Chondrocyte (in vitro differentiated cells): Measurements from ENCODE around the gene APLF. TPM values are rescaled to one million over a fixed set of nuclear protein-coding genes. Genes with fewer than 3 reads are reported as not detected.

Experiments
- DNase-seq: peaks from one replicate; pipeline ENCODE4 v3.0.0; 2021; ENCODE audit warnings: mixed read lengths, low spot score
- H3K27ac Mint-ChIP-seq: one replicate; pipeline ENCODE4 v1.8.0; 2021; ENCODE audit warnings: mild to moderate bottlenecking, moderate library complexity, mixed read lengths; ENCODE audit not compliant: unreplicated experiment
- H3K27me3 Mint-ChIP-seq: 2 replicates; pipeline ENCODE4 v1.8.0; 2021; ENCODE audit warnings: low read depth, mixed read lengths
- H3K36me3 Mint-ChIP-seq: 2 replicates; pipeline ENCODE4 v1.8.0; 2021; ENCODE audit warnings: low read depth, mixed read lengths
- H3K4me1 Mint-ChIP-seq: 2 replicates; pipeline ENCODE4 v1.8.0; 2021; ENCODE audit warnings: low read depth, mild to moderate bottlenecking, mixed read lengths
- H3K4me3 Mint-ChIP-seq: one replicate; pipeline ENCODE4 v1.8.0; 2021; ENCODE audit warnings: mild to moderate bottlenecking, moderate library complexity, mixed read lengths; ENCODE audit not compliant: unreplicated experiment
- H3K9me3 Mint-ChIP-seq: 2 replicates; pipeline ENCODE4 v1.8.0; 2021; ENCODE audit warnings: low read depth, mixed read lengths
- CTCF ChIP-seq: fragments of 200-600 bp; sonication (generic); IDR thresholded peaks from 2 replicates; pipeline ENCODE4 v1.5.0; 2021; ENCODE audit warnings: antibody characterized with exemption, mild to moderate bottlenecking, moderate library complexity
- total RNA-seq: library from RNA; stranded (reverse); gene quantifications from 3 replicates; pipeline ENCODE4 v1.2.1, GENCODE V29; 2021

The APLF gene
- total RNA-seq, 1 donor from 2014 or later = 3.9 TPM

- no peak overlapping the region for H3K27ac Mint-ChIP-seq
Observed at GRCh38 chr2:68562934-68563333, 95.5 kb downstream of the APLF start.

GRCh38 chr2:68564426-68564825 is 97.0 kb downstream of the APLF start:
- no peaks in the 10 kb centered on the region for H3K9me3 Mint-ChIP-seq
- no peaks in the 10 kb centered on the region for H3K27me3 Mint-ChIP-seq
- TF ChIP-seq CTCF = no peak
- H3K4me1 Mint-ChIP-seq = peaks cover 5% of the 10 kb centered on the region
- no peak overlapping the region for H3K4me3 Mint-ChIP-seq
- H3K27ac Mint-ChIP-seq = no peak overlapping the region
- DNase-seq = no peak
- no peaks in the 10 kb centered on the region for H3K36me3 Mint-ChIP-seq

More at GRCh38 chr2:68562934-68563333, 95.5 kb downstream of the APLF start:
- DNase-seq = no peak
- no peaks in the 10 kb centered on the region for H3K36me3 Mint-ChIP-seq
- no peaks in the 10 kb centered on the region for H3K9me3 Mint-ChIP-seq
- H3K4me3 Mint-ChIP-seq = no peak overlapping the region
- no peaks in the 10 kb centered on the region for H3K27me3 Mint-ChIP-seq
- peaks cover 5% of the 10 kb centered on the region for H3K4me1 Mint-ChIP-seq
- TF ChIP-seq CTCF = no peak

GRCh38 chr2:68565273-68565672 is 97.9 kb downstream of the APLF start:
- Mint-ChIP-seq H3K27me3 (no peaks in the 10 kb centered on the region), H3K27ac (no peak overlapping the region), H3K9me3 (no peaks in the 10 kb centered on the region), H3K4me3 (no peak overlapping the region), H3K4me1 (peaks cover 5% of the 10 kb centered on the region), H3K36me3 (no peaks in the 10 kb centered on the region)
- no peak for TF ChIP-seq CTCF
- DNase-seq = no peak

- Mint-ChIP-seq H3K4me3 (no peak overlapping the region), H3K4me1 (peaks cover 5% of the 10 kb centered on the region), H3K27ac (no peak overlapping the region), H3K9me3 (no peaks in the 10 kb centered on the region), H3K36me3 (no peaks in the 10 kb centered on the region), H3K27me3 (no peaks in the 10 kb centered on the region)
- no peak for TF ChIP-seq CTCF
- DNase-seq = no peak
Observed at GRCh38 chr2:68565858-68566257, 98.5 kb downstream of the APLF start.

- Mint-ChIP-seq H3K4me1 (peaks cover 5% of the 10 kb centered on the region), H3K9me3 (no peaks in the 10 kb centered on the region), H3K27ac (no peak overlapping the region), H3K27me3 (no peaks in the 10 kb centered on the region), H3K36me3 (no peaks in the 10 kb centered on the region), H3K4me3 (no peak overlapping the region)
- no peak for TF ChIP-seq CTCF
- no peak for DNase-seq
Observed at GRCh38 chr2:68566362-68566761, 99.0 kb downstream of the APLF start.
